ENCODE data around the gene LYRM1. TPM values are rescaled to one million over a fixed set of nuclear protein-coding genes. Genes with fewer than 3 reads are reported as not detected.

The LYRM1 gene
- total and polyA plus RNA-seq, 10 of the 15 experiments (the other 5 are each of a cell fraction or from before 2014, with no cell fraction given) = 18.4 to 54.4 (median 38.0) TPM

- Histone ChIP-seq H3K9me3 (replicated peaks; ENCODE audit: control insufficient read depth, insufficient read depth, low read length) (no peaks in the 10 kb centered on the region), H3K27me3 (replicated peaks in 1 of 2; ENCODE audit: control insufficient read depth in 2 of 2, insufficient read depth in 2 of 2, low read length in 1 of 2) (no peaks in the 10 kb centered on the region), H3K79me2 (ENCODE audit: control insufficient read depth, insufficient read depth, low read length) (no peaks in the 10 kb centered on the region), H3K27ac (ENCODE audit: control insufficient read depth, insufficient read depth) (no peak overlapping the region), H3K36me3 (ENCODE audit: control insufficient read depth in 2 of 2, insufficient read depth in 2 of 2, low read length in 1 of 2) (peaks cover 0 to 2% of the 10 kb centered on the region in 2 experiments; a peak in 1 of 4 replicates), H2AFZ (ENCODE audit: control insufficient read depth, low read depth, low read length) (no peak overlapping the region), H3K9ac (ENCODE audit: control insufficient read depth, insufficient read depth, low read length) (no peak overlapping the region), H3K4me1 (ENCODE audit: control insufficient read depth, insufficient read depth, low read length) (no peaks in the 10 kb centered on the region), H4K20me1 (ENCODE audit: control insufficient read depth, insufficient read depth) (no peaks in the 10 kb centered on the region), H3K4me3 (no peak overlapping the region), H3K4me2 (ENCODE audit: control insufficient read depth, insufficient read depth) (no peak overlapping the region)
- TF ChIP-seq CBFB (IDR thresholded peaks at IDR 0.05; ENCODE audit: low read depth) = no peak
- TF ChIP-seq SP1 (IDR thresholded peaks at IDR 0.05; ENCODE audit: low read depth, low read length) = no peak
- TF ChIP-seq PAX8 (IDR thresholded peaks at IDR 0.05) = no peak
- no peak for TF ChIP-seq RBBP5 (conservative IDR thresholded peaks at IDR 0.05)
- no TSS peak for BruUV-seq (replicated peaks)
- SMC1A ChIA-PET (ENCODE audit: uncharacterized antibody, unreplicated experiment) = interaction anchor here (1.5 to 3.0 kb wide), 3 partner anchors 9 to 70 kb away, joined by 3 to 13 read pairs (median 6); no protein-coding TSS in a partner anchor
- DNase-seq (ENCODE audit: low read depth, low spot score) (no peak), FAIRE-seq (no peak), ATAC-seq (no peak)
- WGBS (ENCODE audit: insufficient coverage, insufficient replicate concordance, low lambda C conversion rate, missing lambda C conversion rate) = 100% methylated on average over 2 of the region's 2 CpGs
- intact Hi-C loops (cut with micrococcal nuclease; ENCODE audit: unreplicated experiment) (no loop called here), in situ Hi-C loops (cut with MboI) (no loop called here)
- RAD21 ChIA-PET (ENCODE audit: unreplicated experiment) = no interaction called here
- POLR2A ChIA-PET = no interaction called here
- CTCF ChIA-PET = interaction anchor here (0.9 kb wide), 1 partner anchor 17 kb away, joined by 3 read pairs; no protein-coding TSS in a partner anchor
Observed at GRCh38 chr16:20920799-20921198, 20.2 kb downstream of the LYRM1 start.

- Histone ChIP-seq H3K9me3 (replicated peaks; ENCODE audit: control insufficient read depth, insufficient read depth, low read length) (no peaks in the 10 kb centered on the region), H3K4me2 (ENCODE audit: control insufficient read depth, insufficient read depth) (no peak overlapping the region), H3K27ac (ENCODE audit: control insufficient read depth, insufficient read depth) (no peak overlapping the region), H3K9ac (ENCODE audit: control insufficient read depth, insufficient read depth, low read length) (no peak overlapping the region), H3K4me1 (ENCODE audit: control insufficient read depth, insufficient read depth, low read length) (no peaks in the 10 kb centered on the region), H4K20me1 (ENCODE audit: control insufficient read depth, insufficient read depth) (no peaks in the 10 kb centered on the region), H3K4me3 (no peak overlapping the region), H3K79me2 (ENCODE audit: control insufficient read depth, insufficient read depth, low read length) (no peaks in the 10 kb centered on the region), H2AFZ (ENCODE audit: control insufficient read depth, low read depth, low read length) (no peak overlapping the region), H3K27me3 (replicated peaks in 1 of 2; ENCODE audit: control insufficient read depth in 2 of 2, insufficient read depth in 2 of 2, low read length in 1 of 2) (no peaks in the 10 kb centered on the region), H3K36me3 (ENCODE audit: control insufficient read depth in 2 of 2, insufficient read depth in 2 of 2, low read length in 1 of 2) (peaks cover 0 to 4% of the 10 kb centered on the region in 2 experiments; a peak in 1 of 4 replicates)
- ChIA-PET RAD21 (ENCODE audit: unreplicated experiment) (no interaction called here), CTCF (no interaction called here), POLR2A (interaction anchor here (1.2 kb wide), 1 partner anchor 49 kb away, joined by 3 read pairs; no protein-coding TSS in a partner anchor), SMC1A (ENCODE audit: uncharacterized antibody, unreplicated experiment) (no interaction called here)
- WGBS (ENCODE audit: insufficient coverage, insufficient replicate concordance, low lambda C conversion rate, missing lambda C conversion rate) = 98% methylated on average over 3 of the region's 3 CpGs
- BruUV-seq (replicated peaks) = no TSS peak
- in situ Hi-C loops (cut with MboI) (no loop called here), intact Hi-C loops (cut with micrococcal nuclease; ENCODE audit: unreplicated experiment) (no loop called here)
- TF ChIP-seq TARDBP (IDR thresholded peaks at IDR 0.05; ENCODE audit: borderline replicate concordance) (no peak), POLR2A (IDR thresholded peaks at IDR 0.05; ENCODE audit: low read depth, low read length) (no peak)
- FAIRE-seq (no peak), ATAC-seq (no peak), DNase-seq (ENCODE audit: low read depth, low spot score) (no peak)
Observed at GRCh38 chr16:20923876-20924275, 23.3 kb downstream of the LYRM1 start.

All from GM12878 (cell line).